H1 (cell line): ENCODE data around the gene GFY.

Experiments
- CHD2 ChIP-seq: IDR thresholded peaks from 2 replicates; pipeline ENCODE4 v1.6.1; 2012; ENCODE audit warnings: low read length, improper control_type of control experiment
- EGR1 ChIP-seq: IDR thresholded peaks from 2 replicates; pipeline ENCODE4 v1.6.1; 2011; ENCODE audit warnings: low read depth, low read length, borderline replicate concordance
- EZH2 ChIP-seq: fragments of 200-600 bp; sonication (generic); IDR thresholded peaks from 2 replicates; pipeline ENCODE4 v1.7.1; 2012; ENCODE audit warnings: low read depth, mild to moderate bottlenecking, moderate library complexity, low read length, inconsistent platforms; ENCODE audit not compliant: severe bottlenecking
- GTF2F1 ChIP-seq: IDR thresholded peaks from 2 replicates; pipeline ENCODE4 v1.6.1; 2012; ENCODE audit warnings: low read depth, low read length, improper control_type of control experiment, borderline replicate concordance
- POLR2AphosphoS5 ChIP-seq: IDR thresholded peaks from 2 replicates; pipeline ENCODE4 v1.6.1; 2011; ENCODE audit warnings: low read depth, low read length
- RAD21 ChIP-seq, 2 experiments: IDR thresholded peaks in 1 of 2; conservative IDR thresholded peaks in 1 of 2; 2 replicates each; pipeline ENCODE4 v1.6.1; 2011; ENCODE audit warnings: low read depth in 2 of 2, low read length in 2 of 2, improper control_type of control experiment in 1 of 2, inconsistent platforms in 1 of 2, mild to moderate bottlenecking in 1 of 2, moderate library complexity in 1 of 2
- SP1 ChIP-seq: IDR thresholded peaks from 2 replicates; pipeline ENCODE4 v1.6.1; 2011; ENCODE audit warnings: low read depth, low read length
- SRF ChIP-seq: IDR thresholded peaks from 2 replicates; pipeline ENCODE4 v1.6.1; 2011; ENCODE audit warnings: mild to moderate bottlenecking, low read depth, low read length, moderate library complexity
- YY1 ChIP-seq: IDR thresholded peaks from 2 replicates; pipeline ENCODE4 v1.6.1; 2011; ENCODE audit warnings: low read depth, mild to moderate bottlenecking, low read length
- ZNF274 ChIP-seq: IDR thresholded peaks from 2 replicates; pipeline ENCODE4 v1.7.0; 2012; ENCODE audit warnings: low read length, borderline replicate concordance; ENCODE audit errors: extremely low read depth
- TF ChIP-seq, protein P1 (sequence below), 3 experiments: IDR thresholded peaks; 1 replicate in 2 of 3; 2 replicates in 1 of 3; pipeline versions ENCODE4 v1.5.1 to v1.6.1; 2011; ENCODE audit warnings: low read length in 3 of 3, mild to moderate bottlenecking in 3 of 3, inconsistent platforms in 2 of 3, low read depth in 1 of 3, moderate library complexity in 1 of 3; ENCODE audit not compliant: insufficient read depth in 1 of 3; ENCODE audit errors: control extremely low read depth in 1 of 3
- TF ChIP-seq, protein P2 (sequence below): IDR thresholded peaks from 2 replicates; pipeline ENCODE4 v1.6.1; 2012; ENCODE audit warnings: inconsistent platforms

DNA sequence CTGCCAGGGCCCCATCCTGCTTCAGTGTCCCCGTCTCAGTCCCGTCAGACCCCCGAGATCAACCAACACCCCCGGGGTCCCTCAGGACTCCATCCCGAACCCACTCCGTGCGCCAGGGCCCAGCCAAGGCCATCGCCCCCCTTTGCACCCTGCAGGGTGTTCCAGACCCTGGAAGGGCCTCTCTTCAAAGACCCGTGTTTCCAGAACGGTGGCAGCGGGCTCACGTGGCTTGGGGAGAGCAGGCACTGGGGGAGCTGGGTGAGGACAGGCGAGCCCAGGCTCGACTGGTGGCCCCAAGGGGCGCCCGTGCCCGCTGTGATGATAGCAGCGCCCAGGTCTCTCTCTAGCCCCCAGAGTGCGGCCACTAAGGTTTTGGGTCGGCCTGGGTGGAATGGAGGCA is 35.8 kb upstream of the GFY start:
- TF ChIP-seq, protein P1, sequence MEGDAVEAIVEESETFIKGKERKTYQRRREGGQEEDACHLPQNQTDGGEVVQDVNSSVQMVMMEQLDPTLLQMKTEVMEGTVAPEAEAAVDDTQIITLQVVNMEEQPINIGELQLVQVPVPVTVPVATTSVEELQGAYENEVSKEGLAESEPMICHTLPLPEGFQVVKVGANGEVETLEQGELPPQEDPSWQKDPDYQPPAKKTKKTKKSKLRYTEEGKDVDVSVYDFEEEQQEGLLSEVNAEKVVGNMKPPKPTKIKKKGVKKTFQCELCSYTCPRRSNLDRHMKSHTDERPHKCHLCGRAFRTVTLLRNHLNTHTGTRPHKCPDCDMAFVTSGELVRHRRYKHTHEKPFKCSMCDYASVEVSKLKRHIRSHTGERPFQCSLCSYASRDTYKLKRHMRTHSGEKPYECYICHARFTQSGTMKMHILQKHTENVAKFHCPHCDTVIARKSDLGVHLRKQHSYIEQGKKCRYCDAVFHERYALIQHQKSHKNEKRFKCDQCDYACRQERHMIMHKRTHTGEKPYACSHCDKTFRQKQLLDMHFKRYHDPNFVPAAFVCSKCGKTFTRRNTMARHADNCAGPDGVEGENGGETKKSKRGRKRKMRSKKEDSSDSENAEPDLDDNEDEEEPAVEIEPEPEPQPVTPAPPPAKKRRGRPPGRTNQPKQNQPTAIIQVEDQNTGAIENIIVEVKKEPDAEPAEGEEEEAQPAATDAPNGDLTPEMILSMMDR (IDR thresholded peaks at IDR 0.05; ENCODE audit: control extremely low read depth in 1 of 3, insufficient read depth in 1 of 3, low read depth in 1 of 3, low read length in 3 of 3), result no peak
- TF ChIP-seq EGR1 (no peak), YY1 (no peak), RAD21 (IDR thresholded peaks at IDR 0.05 in 1 of 2, conservative IDR thresholded peaks at IDR 0.05 in 1 of 2; ENCODE audit: low read depth in 2 of 2, low read length in 2 of 2) (no peak), GTF2F1 (no peak), SRF (no peak), EZH2 (no peak), CHD2 (no peak), SP1 (no peak), POLR2AphosphoS5 (no peak), ZNF274 (no peak)
- TF ChIP-seq, protein P2, sequence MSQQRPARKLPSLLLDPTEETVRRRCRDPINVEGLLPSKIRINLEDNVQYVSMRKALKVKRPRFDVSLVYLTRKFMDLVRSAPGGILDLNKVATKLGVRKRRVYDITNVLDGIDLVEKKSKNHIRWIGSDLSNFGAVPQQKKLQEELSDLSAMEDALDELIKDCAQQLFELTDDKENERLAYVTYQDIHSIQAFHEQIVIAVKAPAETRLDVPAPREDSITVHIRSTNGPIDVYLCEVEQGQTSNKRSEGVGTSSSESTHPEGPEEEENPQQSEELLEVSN, result no peak
